PC-3 (cell line): ENCODE data around the gene SLC9A4.

Experiments
- EZH2 ChIP-seq: fragments of 300-600 bp; sonication (generic); IDR thresholded peaks from one replicate; pipeline ENCODE4 v1.6.1; 2017; ENCODE audit warnings: antibody characterized with exemption, mild to moderate bottlenecking, low read length; ENCODE audit not compliant: unreplicated experiment
- EZH2phosphoT487 ChIP-seq: fragments of 300-600 bp; sonication (generic); IDR thresholded peaks from 2 replicates; pipeline ENCODE4 v1.6.1; 2018; ENCODE audit warnings: mild to moderate bottlenecking, antibody characterized with exemption, low read length, borderline replicate concordance
- TF ChIP-seq, protein P1 (sequence below): fragments of 300-600 bp; sonication (generic); conservative IDR thresholded peaks from 2 replicates; pipeline ENCODE4 v1.5.1; 2017; ENCODE audit warnings: antibody characterized with exemption, low read depth, mild to moderate bottlenecking, low read length

DNA sequence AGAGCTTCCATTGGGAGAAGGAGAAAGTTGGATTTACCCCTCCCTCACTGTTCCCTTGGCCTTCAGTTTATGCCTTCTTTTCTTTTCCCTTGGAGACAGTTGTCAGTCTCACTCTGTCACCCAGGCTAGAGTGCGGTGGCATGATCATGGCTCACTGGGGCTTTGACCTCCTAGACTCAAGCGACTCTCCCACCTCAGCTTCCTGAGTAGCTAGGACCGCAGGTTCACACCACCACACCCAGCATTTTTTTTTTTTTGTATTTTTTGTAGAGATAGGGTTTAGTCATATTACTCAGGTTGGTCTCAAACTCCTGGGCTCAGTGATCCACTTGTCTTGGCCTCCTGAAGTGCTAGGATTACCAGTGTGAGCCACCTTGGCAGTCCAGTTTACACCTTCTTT lies 49.9 kb downstream of the SLC9A4 start:
- TF ChIP-seq, protein P1, sequence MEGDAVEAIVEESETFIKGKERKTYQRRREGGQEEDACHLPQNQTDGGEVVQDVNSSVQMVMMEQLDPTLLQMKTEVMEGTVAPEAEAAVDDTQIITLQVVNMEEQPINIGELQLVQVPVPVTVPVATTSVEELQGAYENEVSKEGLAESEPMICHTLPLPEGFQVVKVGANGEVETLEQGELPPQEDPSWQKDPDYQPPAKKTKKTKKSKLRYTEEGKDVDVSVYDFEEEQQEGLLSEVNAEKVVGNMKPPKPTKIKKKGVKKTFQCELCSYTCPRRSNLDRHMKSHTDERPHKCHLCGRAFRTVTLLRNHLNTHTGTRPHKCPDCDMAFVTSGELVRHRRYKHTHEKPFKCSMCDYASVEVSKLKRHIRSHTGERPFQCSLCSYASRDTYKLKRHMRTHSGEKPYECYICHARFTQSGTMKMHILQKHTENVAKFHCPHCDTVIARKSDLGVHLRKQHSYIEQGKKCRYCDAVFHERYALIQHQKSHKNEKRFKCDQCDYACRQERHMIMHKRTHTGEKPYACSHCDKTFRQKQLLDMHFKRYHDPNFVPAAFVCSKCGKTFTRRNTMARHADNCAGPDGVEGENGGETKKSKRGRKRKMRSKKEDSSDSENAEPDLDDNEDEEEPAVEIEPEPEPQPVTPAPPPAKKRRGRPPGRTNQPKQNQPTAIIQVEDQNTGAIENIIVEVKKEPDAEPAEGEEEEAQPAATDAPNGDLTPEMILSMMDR: no peak
- TF ChIP-seq EZH2phosphoT487 (no peak), EZH2 (no peak)
